GM12878 (cell line): Measurements from ENCODE around the gene CXCR6. TPM values are rescaled to one million over a fixed set of nuclear protein-coding genes. Genes with fewer than 3 reads are reported as not detected.
A peak's percentile ranks its signal among the peaks of the same experiment; 100 is the strongest.

Experiments
- CBFB ChIP-seq: IDR thresholded peaks from 2 replicates; pipeline ENCODE4 v1.6.1; 2016; ENCODE audit warnings: antibody characterized with exemption, low read depth
- CHD4 ChIP-seq: fragments of 200-600 bp; sonication (generic); IDR thresholded peaks from 2 replicates; pipeline ENCODE4 v1.6.1; 2016; ENCODE audit warnings: mild to moderate bottlenecking
- HDAC2 ChIP-seq: fragments of 200-600 bp; sonication (generic); IDR thresholded peaks from 2 replicates; pipeline ENCODE4 v1.6.1; 2017
- IKZF1 ChIP-seq: fragments of 450-650 bp; conservative IDR thresholded peaks from 2 replicates; pipeline ENCODE4 v1.6.1; 2017; ENCODE audit warnings: antibody characterized with exemption, mild to moderate bottlenecking
- KLF5 ChIP-seq: fragments of 450-650 bp; IDR thresholded peaks from 2 replicates; pipeline ENCODE4 v1.6.1; 2014; ENCODE audit warnings: mild to moderate bottlenecking; ENCODE audit not compliant: partially characterized antibody
- MEF2B ChIP-seq: fragments of 450-650 bp; IDR thresholded peaks from 2 replicates; pipeline ENCODE4 v1.6.1; 2018; ENCODE audit warnings: mild to moderate bottlenecking, moderate library complexity; ENCODE audit not compliant: partially characterized antibody, poor library complexity, severe bottlenecking
- NR2C2 ChIP-seq: IDR thresholded peaks from 2 replicates; pipeline ENCODE4 v1.6.1; 2011; ENCODE audit warnings: borderline replicate concordance, low read depth; ENCODE audit not compliant: control insufficient read depth, insufficient read length
- SMAD1 ChIP-seq: fragments of 450-650 bp; IDR thresholded peaks from 2 replicates; pipeline ENCODE4 v1.6.1; 2018; ENCODE audit warnings: mild to moderate bottlenecking, low read depth; ENCODE audit not compliant: partially characterized antibody
- YY1 ChIP-seq: IDR thresholded peaks from 2 replicates; pipeline ENCODE4 v1.6.1; 2011; ENCODE audit warnings: low read depth, mild to moderate bottlenecking, low read length
- ZNF24 ChIP-seq: fragments of 450-650 bp; IDR thresholded peaks from 2 replicates; pipeline ENCODE4 v1.6.1; 2017; ENCODE audit warnings: antibody characterized with exemption, mild to moderate bottlenecking
- polyA plus RNA-seq, 11 experiments: library from polyadenylated mRNA; depleted of rRNA in 4 of 11; unstranded in 6 of 11; stranded (reverse) in 5 of 11; fragments of >200 nt; fragmentation: Nextera tagmentation in 4 of 11; fragmentation: Illumina TruSeq in 1 of 11; extraction: Ambion mirVana in 4 of 11; extraction: Trizol in 1 of 11; gene quantifications; 1 replicate in 1 of 11; 2 replicates in 10 of 11; pipeline versions ENCODE4 v1.2.1 to v1.2.3, GENCODE V29; 2011 to 2016; ENCODE audit warnings: inconsistent platforms in 2 of 11, missing spikeins in 2 of 11, low read depth in 1 of 11
- total RNA-seq, 4 experiments: library from RNA; depleted of rRNA in 3 of 4; stranded (reverse); fragments of >200 nt in 3 of 4; fragmentation: Illumina TruSeq in 1 of 4; extraction: Trizol in 1 of 4; gene quantifications; 2 replicates each; pipeline versions ENCODE4 v1.2.1 to v1.2.3, GENCODE V29; 2013 to 2021
- TF ChIP-seq, protein P1 (sequence below): fragments of 150-350 bp; IDR thresholded peaks from 2 replicates; pipeline ENCODE4 v1.6.1; 2014; ENCODE audit warnings: mild to moderate bottlenecking, low read depth, low read length
- TF ChIP-seq, protein P2 (sequence below): fragments of 450-650 bp; IDR thresholded peaks from 2 replicates; pipeline ENCODE4 v1.6.1; 2017; ENCODE audit warnings: antibody characterized with exemption, mild to moderate bottlenecking, moderate library complexity
- TF ChIP-seq, protein P3 (sequence below): fragments of 450-650 bp; IDR thresholded peaks from 2 replicates; pipeline ENCODE4 v1.6.1; 2017; ENCODE audit warnings: mild to moderate bottlenecking
- TF ChIP-seq, protein P4 (sequence below): IDR thresholded peaks from 2 replicates; pipeline ENCODE4 v1.6.1; 2011; ENCODE audit warnings: low read depth, low read length, improper control_type of control experiment, borderline replicate concordance
- TF ChIP-seq, protein P5 (sequence below): fragments of 450-650 bp; conservative IDR thresholded peaks from 2 replicates; pipeline ENCODE4 v1.6.1; 2017; ENCODE audit warnings: mild to moderate bottlenecking, moderate library complexity
- TF ChIP-seq, protein P6 (sequence below): IDR thresholded peaks from 2 replicates; pipeline ENCODE4 v1.6.1; 2012; ENCODE audit warnings: improper control_type of control experiment, low read depth, low read length; ENCODE audit not compliant: insufficient replicate concordance

CXCR6 gene
- total and polyA plus RNA-seq, 10 of the 15 experiments (the other 5 are each of a cell fraction or from before 2014, with no cell fraction given) = 0.04 to 0.20 (median 0.12) TPM; not detected in 5

DNA sequence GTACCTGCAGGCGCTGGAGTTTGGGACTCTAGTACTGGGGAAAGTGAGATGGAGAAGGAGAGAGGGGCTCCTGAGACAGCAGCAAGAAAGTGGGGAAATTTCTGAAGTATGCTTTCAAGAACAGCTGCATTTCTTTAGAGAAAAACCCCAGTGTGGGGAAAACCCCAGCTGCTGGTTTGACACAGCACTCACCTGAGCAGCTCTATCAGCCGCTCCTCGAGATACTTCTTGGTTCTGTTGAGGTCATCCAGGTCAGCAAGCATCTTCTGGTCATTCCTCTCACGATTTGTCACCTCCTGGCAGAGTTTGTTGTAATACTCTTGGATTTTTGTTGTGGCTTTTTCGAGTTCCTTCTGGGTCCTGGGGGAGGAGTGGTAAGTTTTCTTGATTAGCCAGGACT lies 18.8 kb downstream of the CXCR6 start (continued):
- TF ChIP-seq, protein P1, sequence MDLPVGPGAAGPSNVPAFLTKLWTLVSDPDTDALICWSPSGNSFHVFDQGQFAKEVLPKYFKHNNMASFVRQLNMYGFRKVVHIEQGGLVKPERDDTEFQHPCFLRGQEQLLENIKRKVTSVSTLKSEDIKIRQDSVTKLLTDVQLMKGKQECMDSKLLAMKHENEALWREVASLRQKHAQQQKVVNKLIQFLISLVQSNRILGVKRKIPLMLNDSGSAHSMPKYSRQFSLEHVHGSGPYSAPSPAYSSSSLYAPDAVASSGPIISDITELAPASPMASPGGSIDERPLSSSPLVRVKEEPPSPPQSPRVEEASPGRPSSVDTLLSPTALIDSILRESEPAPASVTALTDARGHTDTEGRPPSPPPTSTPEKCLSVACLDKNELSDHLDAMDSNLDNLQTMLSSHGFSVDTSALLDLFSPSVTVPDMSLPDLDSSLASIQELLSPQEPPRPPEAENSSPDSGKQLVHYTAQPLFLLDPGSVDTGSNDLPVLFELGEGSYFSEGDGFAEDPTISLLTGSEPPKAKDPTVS = no peak
- 0 out of 2 replicates have a peak, but pooled peaks have one; percentile 47 for TF ChIP-seq CBFB
- TF ChIP-seq ZNF24 = no peak
- TF ChIP-seq, protein P2, sequence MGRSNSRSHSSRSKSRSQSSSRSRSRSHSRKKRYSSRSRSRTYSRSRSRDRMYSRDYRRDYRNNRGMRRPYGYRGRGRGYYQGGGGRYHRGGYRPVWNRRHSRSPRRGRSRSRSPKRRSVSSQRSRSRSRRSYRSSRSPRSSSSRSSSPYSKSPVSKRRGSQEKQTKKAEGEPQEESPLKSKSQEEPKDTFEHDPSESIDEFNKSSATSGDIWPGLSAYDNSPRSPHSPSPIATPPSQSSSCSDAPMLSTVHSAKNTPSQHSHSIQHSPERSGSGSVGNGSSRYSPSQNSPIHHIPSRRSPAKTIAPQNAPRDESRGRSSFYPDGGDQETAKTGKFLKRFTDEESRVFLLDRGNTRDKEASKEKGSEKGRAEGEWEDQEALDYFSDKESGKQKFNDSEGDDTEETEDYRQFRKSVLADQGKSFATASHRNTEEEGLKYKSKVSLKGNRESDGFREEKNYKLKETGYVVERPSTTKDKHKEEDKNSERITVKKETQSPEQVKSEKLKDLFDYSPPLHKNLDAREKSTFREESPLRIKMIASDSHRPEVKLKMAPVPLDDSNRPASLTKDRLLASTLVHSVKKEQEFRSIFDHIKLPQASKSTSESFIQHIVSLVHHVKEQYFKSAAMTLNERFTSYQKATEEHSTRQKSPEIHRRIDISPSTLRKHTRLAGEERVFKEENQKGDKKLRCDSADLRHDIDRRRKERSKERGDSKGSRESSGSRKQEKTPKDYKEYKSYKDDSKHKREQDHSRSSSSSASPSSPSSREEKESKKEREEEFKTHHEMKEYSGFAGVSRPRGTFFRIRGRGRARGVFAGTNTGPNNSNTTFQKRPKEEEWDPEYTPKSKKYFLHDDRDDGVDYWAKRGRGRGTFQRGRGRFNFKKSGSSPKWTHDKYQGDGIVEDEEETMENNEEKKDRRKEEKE = no peak
- TF ChIP-seq YY1 = no peak
- no peak for TF ChIP-seq NR2C2
- TF ChIP-seq, protein P3, sequence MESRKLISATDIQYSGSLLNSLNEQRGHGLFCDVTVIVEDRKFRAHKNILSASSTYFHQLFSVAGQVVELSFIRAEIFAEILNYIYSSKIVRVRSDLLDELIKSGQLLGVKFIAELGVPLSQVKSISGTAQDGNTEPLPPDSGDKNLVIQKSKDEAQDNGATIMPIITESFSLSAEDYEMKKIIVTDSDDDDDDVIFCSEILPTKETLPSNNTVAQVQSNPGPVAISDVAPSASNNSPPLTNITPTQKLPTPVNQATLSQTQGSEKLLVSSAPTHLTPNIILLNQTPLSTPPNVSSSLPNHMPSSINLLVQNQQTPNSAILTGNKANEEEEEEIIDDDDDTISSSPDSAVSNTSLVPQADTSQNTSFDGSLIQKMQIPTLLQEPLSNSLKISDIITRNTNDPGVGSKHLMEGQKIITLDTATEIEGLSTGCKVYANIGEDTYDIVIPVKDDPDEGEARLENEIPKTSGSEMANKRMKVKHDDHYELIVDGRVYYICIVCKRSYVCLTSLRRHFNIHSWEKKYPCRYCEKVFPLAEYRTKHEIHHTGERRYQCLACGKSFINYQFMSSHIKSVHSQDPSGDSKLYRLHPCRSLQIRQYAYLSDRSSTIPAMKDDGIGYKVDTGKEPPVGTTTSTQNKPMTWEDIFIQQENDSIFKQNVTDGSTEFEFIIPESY = no peak
- no peak for TF ChIP-seq KLF5
- peak; percentile 25; the same call in 1 of the 2 replicates for TF ChIP-seq IKZF1
- TF ChIP-seq MEF2B = no peak
- no peak for TF ChIP-seq CHD4
- no peak for TF ChIP-seq SMAD1
- TF ChIP-seq, protein P4, sequence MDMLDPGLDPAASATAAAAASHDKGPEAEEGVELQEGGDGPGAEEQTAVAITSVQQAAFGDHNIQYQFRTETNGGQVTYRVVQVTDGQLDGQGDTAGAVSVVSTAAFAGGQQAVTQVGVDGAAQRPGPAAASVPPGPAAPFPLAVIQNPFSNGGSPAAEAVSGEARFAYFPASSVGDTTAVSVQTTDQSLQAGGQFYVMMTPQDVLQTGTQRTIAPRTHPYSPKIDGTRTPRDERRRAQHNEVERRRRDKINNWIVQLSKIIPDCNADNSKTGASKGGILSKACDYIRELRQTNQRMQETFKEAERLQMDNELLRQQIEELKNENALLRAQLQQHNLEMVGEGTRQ = no peak
- TF ChIP-seq, protein P5, sequence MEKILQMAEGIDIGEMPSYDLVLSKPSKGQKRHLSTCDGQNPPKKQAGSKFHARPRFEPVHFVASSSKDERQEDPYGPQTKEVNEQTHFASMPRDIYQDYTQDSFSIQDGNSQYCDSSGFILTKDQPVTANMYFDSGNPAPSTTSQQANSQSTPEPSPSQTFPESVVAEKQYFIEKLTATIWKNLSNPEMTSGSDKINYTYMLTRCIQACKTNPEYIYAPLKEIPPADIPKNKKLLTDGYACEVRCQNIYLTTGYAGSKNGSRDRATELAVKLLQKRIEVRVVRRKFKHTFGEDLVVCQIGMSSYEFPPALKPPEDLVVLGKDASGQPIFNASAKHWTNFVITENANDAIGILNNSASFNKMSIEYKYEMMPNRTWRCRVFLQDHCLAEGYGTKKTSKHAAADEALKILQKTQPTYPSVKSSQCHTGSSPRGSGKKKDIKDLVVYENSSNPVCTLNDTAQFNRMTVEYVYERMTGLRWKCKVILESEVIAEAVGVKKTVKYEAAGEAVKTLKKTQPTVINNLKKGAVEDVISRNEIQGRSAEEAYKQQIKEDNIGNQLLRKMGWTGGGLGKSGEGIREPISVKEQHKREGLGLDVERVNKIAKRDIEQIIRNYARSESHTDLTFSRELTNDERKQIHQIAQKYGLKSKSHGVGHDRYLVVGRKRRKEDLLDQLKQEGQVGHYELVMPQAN = no peak
- no peak for TF ChIP-seq HDAC2
- TF ChIP-seq, protein P6, sequence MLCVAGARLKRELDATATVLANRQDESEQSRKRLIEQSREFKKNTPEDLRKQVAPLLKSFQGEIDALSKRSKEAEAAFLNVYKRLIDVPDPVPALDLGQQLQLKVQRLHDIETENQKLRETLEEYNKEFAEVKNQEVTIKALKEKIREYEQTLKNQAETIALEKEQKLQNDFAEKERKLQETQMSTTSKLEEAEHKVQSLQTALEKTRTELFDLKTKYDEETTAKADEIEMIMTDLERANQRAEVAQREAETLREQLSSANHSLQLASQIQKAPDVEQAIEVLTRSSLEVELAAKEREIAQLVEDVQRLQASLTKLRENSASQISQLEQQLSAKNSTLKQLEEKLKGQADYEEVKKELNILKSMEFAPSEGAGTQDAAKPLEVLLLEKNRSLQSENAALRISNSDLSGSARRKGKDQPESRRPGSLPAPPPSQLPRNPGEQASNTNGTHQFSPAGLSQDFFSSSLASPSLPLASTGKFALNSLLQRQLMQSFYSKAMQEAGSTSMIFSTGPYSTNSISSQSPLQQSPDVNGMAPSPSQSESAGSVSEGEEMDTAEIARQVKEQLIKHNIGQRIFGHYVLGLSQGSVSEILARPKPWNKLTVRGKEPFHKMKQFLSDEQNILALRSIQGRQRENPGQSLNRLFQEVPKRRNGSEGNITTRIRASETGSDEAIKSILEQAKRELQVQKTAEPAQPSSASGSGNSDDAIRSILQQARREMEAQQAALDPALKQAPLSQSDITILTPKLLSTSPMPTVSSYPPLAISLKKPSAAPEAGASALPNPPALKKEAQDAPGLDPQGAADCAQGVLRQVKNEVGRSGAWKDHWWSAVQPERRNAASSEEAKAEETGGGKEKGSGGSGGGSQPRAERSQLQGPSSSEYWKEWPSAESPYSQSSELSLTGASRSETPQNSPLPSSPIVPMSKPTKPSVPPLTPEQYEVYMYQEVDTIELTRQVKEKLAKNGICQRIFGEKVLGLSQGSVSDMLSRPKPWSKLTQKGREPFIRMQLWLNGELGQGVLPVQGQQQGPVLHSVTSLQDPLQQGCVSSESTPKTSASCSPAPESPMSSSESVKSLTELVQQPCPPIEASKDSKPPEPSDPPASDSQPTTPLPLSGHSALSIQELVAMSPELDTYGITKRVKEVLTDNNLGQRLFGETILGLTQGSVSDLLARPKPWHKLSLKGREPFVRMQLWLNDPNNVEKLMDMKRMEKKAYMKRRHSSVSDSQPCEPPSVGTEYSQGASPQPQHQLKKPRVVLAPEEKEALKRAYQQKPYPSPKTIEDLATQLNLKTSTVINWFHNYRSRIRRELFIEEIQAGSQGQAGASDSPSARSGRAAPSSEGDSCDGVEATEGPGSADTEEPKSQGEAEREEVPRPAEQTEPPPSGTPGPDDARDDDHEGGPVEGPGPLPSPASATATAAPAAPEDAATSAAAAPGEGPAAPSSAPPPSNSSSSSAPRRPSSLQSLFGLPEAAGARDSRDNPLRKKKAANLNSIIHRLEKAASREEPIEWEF = no peak
